Spleen (tissue), 11 donors: Measurements from ENCODE around the gene TUBD1. TPM values are rescaled to one million over a fixed set of nuclear protein-coding genes. Genes with fewer than 3 reads are reported as not detected.

ENCODE experiments used
- DNase-seq: peaks from one replicate; pipeline ENCODE4 v3.0.0-alpha.2; 2020
- H3K27ac ChIP-seq, 8 donors: fragments of 200-600 bp; sonication (generic) in 7 of 8; 1 replicate in 4 of 8; 2 replicates in 4 of 8; pipeline versions ENCODE4 v1.5.0 to v1.8.0; 2016 to 2021; ENCODE audit warnings: inconsistent platforms in 4 of 8, mild to moderate bottlenecking in 4 of 8, moderate library complexity in 1 of 8
- H3K27me3 ChIP-seq, 7 donors: fragments of 200-600 bp; sonication (generic) in 6 of 7; replicated peaks in 1 of 7; 1 replicate in 4 of 7; 2 replicates in 3 of 7; pipeline versions ENCODE4 v1.5.0 to v1.8.0; 2016 to 2021; ENCODE audit warnings: inconsistent platforms in 3 of 7, mild to moderate bottlenecking in 1 of 7
- H3K36me3 ChIP-seq, 6 donors: fragments of 200-600 bp; sonication (generic) in 5 of 6; 1 replicate in 4 of 6; 2 replicates in 2 of 6; pipeline versions ENCODE4 v1.5.0 to v1.8.0; 2016 to 2021; ENCODE audit warnings: inconsistent platforms in 2 of 6
- H3K4me1 ChIP-seq, 6 donors: fragments of 200-600 bp; sonication (generic) in 5 of 6; 1 replicate in 3 of 6; 2 replicates in 3 of 6; pipeline versions ENCODE4 v1.5.0 to v1.8.0; 2016 to 2021; ENCODE audit warnings: inconsistent platforms in 3 of 6
- H3K4me3 ChIP-seq, 8 donors: fragments of 200-600 bp; sonication (generic) in 7 of 8; 1 replicate in 4 of 8; 2 replicates in 4 of 8; pipeline versions ENCODE4 v1.5.0 to v1.8.0; 2016 to 2021; ENCODE audit warnings: inconsistent platforms in 4 of 8, mild to moderate bottlenecking in 4 of 8, moderate library complexity in 2 of 8
- H3K9me3 ChIP-seq, 8 donors: fragments of 200-600 bp; sonication (generic) in 7 of 8; 1 replicate in 4 of 8; 2 replicates in 4 of 8; pipeline versions ENCODE4 v1.5.0 to v1.8.0; 2016 to 2021; ENCODE audit warnings: inconsistent platforms in 4 of 8
- POLR2A ChIP-seq, 3 donors: fragments of 450-650 bp; IDR thresholded peaks; one replicate each; pipeline ENCODE4 v1.5.1; 2017; ENCODE audit warnings: antibody characterized with exemption in 3 of 3, mild to moderate bottlenecking in 1 of 3
- POLR2AphosphoS5 ChIP-seq, 3 donors: sonication (generic); formaldehyde crosslinking; IDR thresholded peaks; one replicate each; pipeline ENCODE4 v1.5.1; 2017; ENCODE audit warnings: antibody characterized with exemption in 3 of 3
- WGBS, 5 donors: extraction: QIAGEN DNeasy Blood & Tissue Kit in 3 of 5; methylation state at CpG; one replicate each; pipeline versions ENCODE4 v1.1.5 to v1.1.7; 2013 to 2018; 5-methylcytosine and 5-hydroxymethylcytosine counted together
- intact Hi-C: fragments of 100-400 bp; cut with DNase I; formaldehyde crosslinking; loops from one replicate; pipeline ENCODE4 v1.15.0; 2023; ENCODE audit warnings: low total_unique reads
- polyA plus RNA-seq, 3 donors: library from polyadenylated mRNA; stranded (reverse); fragments of 200-250 nt; gene quantifications; one replicate each; pipeline ENCODE4 v1.2.1, GENCODE V29; 2013
- total RNA-seq, 7 donors: library from RNA; depleted of rRNA in 3 of 7; stranded (reverse); fragments of >200 nt in 3 of 7; fragmentation: NEBNext Ultra II Directional in 4 of 7; extraction: Animal tissue kit (Norgen Biotek cat#: 25700) in 4 of 7; gene quantifications; one replicate each; pipeline versions ENCODE4 v1.1.0 to v1.2.1, GENCODE V29; 2016 to 2021
- TF ChIP-seq, protein P1 (sequence below), 11 experiments: fragments of 200-600 bp in 7 of 11; fragments of 450-650 bp in 4 of 11; sonication (generic) in 4 of 11; IDR thresholded peaks in 8 of 11; conservative IDR thresholded peaks in 3 of 11; 1 replicate in 7 of 11; 2 replicates in 4 of 11; pipeline versions ENCODE4 v1.4.0 to v1.8.0; 2016 to 2021; ENCODE audit warnings: antibody characterized with exemption in 11 of 11, inconsistent platforms in 4 of 11, mild to moderate bottlenecking in 1 of 11
- donor health status: healthy with polysubstance abuse.
- donor health status: DM: no; HTN: no; CAD: no; lungs with moderate emphysema.
- donor health status: DM: no; HTN: no; CAD: no.
- donor health status: Bipolar disorder and iron deficiency.
- donor health status: healthy.
- donor health status: DM: no; HTN: no; CAD: no.
- donor health status: DM: yes; HTN: yes; CAD: no.

TUBD1 gene
- total and polyA plus RNA-seq, 10 donors = 6.0 to 25.4 (median 10.4) TPM

DNA sequence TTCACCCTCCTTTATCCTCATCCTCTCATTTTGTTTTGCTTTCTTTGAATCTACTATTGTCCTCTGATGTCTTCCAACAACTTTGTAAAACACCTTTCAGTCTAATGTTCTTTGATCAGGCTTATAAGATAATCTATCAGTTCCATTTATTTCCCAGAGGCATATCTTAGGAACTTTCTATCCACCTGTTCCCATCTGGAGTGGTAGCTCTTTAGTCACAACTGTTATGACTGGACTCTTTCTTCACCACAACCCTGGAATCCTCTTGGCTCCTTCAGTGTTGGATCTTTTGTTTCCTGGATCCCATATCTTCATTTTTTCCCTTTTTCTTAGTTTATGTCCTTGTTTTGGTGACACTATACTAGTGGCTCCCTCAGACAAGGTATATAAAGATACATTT, 23.7 kb upstream of the TUBD1 start:
- intact Hi-C loops = loop anchor here (10.0 kb wide), 1 partner anchor 118 kb away; no protein-coding TSS in a partner anchor

GRCh38 chr17:59914274-59914854, 21.6 kb upstream of the TUBD1 start:
- Histone ChIP-seq H3K27ac (no peak overlapping the region), H3K4me3 (no peak overlapping the region), H3K36me3 (peaks cover 3 to 97% (median 71%) of the 10 kb centered on the region in 6 donors), H3K9me3 (no peaks in the 10 kb centered on the region), H3K4me1 (peaks cover 0 to 17% (median 0%) of the 10 kb centered on the region in 6 donors), H3K27me3 (no peaks in the 10 kb centered on the region)
- TF ChIP-seq POLR2AphosphoS5 (IDR thresholded peaks at IDR 0.05) = no peak
- TF ChIP-seq, protein P1, sequence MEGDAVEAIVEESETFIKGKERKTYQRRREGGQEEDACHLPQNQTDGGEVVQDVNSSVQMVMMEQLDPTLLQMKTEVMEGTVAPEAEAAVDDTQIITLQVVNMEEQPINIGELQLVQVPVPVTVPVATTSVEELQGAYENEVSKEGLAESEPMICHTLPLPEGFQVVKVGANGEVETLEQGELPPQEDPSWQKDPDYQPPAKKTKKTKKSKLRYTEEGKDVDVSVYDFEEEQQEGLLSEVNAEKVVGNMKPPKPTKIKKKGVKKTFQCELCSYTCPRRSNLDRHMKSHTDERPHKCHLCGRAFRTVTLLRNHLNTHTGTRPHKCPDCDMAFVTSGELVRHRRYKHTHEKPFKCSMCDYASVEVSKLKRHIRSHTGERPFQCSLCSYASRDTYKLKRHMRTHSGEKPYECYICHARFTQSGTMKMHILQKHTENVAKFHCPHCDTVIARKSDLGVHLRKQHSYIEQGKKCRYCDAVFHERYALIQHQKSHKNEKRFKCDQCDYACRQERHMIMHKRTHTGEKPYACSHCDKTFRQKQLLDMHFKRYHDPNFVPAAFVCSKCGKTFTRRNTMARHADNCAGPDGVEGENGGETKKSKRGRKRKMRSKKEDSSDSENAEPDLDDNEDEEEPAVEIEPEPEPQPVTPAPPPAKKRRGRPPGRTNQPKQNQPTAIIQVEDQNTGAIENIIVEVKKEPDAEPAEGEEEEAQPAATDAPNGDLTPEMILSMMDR (IDR thresholded peaks at IDR 0.05 in 8 of 11, conservative IDR thresholded peaks at IDR 0.05 in 3 of 11) = peak; percentile 13 to 73 (median 57)
- intact Hi-C loops = loop anchor here (10.0 kb wide), 1 partner anchor 120 kb away; no protein-coding TSS in a partner anchor
- no peak for DNase-seq
- WGBS, 5 donors = 82 to 94% (median 93%) methylated on average over 1 of the region's 1 CpG

More for the DNA sequence above, 23.7 kb upstream of the TUBD1 start:
- TF ChIP-seq, protein P1 (IDR thresholded peaks at IDR 0.05 in 8 of 11, conservative IDR thresholded peaks at IDR 0.05 in 3 of 11) = no peak
- TF ChIP-seq POLR2AphosphoS5 (IDR thresholded peaks at IDR 0.05) (no peak), POLR2A (IDR thresholded peaks at IDR 0.05) (no peak)
- H3K4me3 ChIP-seq = no peak overlapping the region
- peaks cover 3 to 100% (median 79%) of the 10 kb centered on the region in 6 donors for H3K36me3 ChIP-seq
- DNase-seq = no peak
- H3K27me3 ChIP-seq = no peaks in the 10 kb centered on the region
- H3K4me1 ChIP-seq = peaks cover 0 to 17% (median 0%) of the 10 kb centered on the region in 6 donors
- H3K27ac ChIP-seq = no peak overlapping the region
- no peaks in the 10 kb centered on the region for H3K9me3 ChIP-seq

GRCh38 chr17:59907467-59907866, 14.7 kb upstream of the TUBD1 start:
- 93 to 98% (median 94%) methylated on average over 3 of the region's 3 CpGs for WGBS, 5 donors

DNA sequence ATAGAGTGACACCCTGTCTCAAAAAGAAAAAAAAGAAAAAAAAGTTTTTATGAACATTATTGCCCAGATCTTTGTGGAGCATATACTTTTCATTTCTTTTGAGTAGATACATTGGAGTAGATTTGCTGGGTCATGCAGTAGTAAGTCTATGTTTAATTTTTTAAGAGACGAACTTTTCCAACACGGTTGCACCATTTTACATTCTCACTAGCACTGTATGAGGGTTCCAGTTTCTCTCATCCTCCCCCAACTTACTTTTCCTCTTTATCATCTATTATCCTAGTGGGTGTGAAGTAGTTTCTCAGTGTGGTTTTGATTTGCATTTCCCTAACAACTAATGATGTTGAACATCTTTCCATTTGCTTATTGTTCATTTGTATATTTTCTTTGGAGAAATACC, 10.7 kb upstream of the TUBD1 start:
- Histone ChIP-seq H3K27me3 (no peaks in the 10 kb centered on the region), H3K4me3 (no peak overlapping the region), H3K4me1 (peaks cover 0 to 54% (median 20%) of the 10 kb centered on the region in 6 donors), H3K27ac (no peak overlapping the region), H3K9me3 (no peaks in the 10 kb centered on the region), H3K36me3 (peaks cover 0 to 51% (median 6%) of the 10 kb centered on the region in 6 donors)
- intact Hi-C loops = no loop called here
- TF ChIP-seq POLR2AphosphoS5 (IDR thresholded peaks at IDR 0.05) (no peak), POLR2A (IDR thresholded peaks at IDR 0.05) (no peak)
- TF ChIP-seq, protein P1 (IDR thresholded peaks at IDR 0.05 in 8 of 11, conservative IDR thresholded peaks at IDR 0.05 in 3 of 11) = no peak
- no peak for DNase-seq
- WGBS, 5 donors = 80 to 98% (median 83%) methylated on average over 2 of the region's 2 CpGs

More at GRCh38 chr17:59907467-59907866, 14.7 kb upstream of the TUBD1 start:
- no peak for DNase-seq
- peaks cover 0 to 68% (median 22%) of the 10 kb centered on the region in 6 donors for H3K36me3 ChIP-seq
- peaks cover 0 to 39% (median 11%) of the 10 kb centered on the region in 6 donors for H3K4me1 ChIP-seq
- intact Hi-C loops = no loop called here
- H3K9me3 ChIP-seq = no peaks in the 10 kb centered on the region
- no peaks in the 10 kb centered on the region for H3K27me3 ChIP-seq
- TF ChIP-seq, protein P1 (IDR thresholded peaks at IDR 0.05 in 8 of 11, conservative IDR thresholded peaks at IDR 0.05 in 3 of 11) = no peak
- no peak for TF ChIP-seq POLR2A (IDR thresholded peaks at IDR 0.05)
- no peak for TF ChIP-seq POLR2AphosphoS5 (IDR thresholded peaks at IDR 0.05)
- H3K27ac ChIP-seq = no peak overlapping the region
- no peak overlapping the region for H3K4me3 ChIP-seq
